SIG-M5 treated with dmso at 0.1 percent for 504 hours (cell line): ENCODE measurements around the gene UNC93A.
A peak's percentile ranks its signal among the peaks of the same experiment; 100 is the strongest.

ENCODE experiments used
- DNase-seq: peaks from one replicate; lab custom pipeline; 2025; ENCODE audit not compliant: unreplicated experiment; lab: John Stamatoyannopoulos, UW

UNC93A gene

GRCh38 chr6:167293088-167293589, 2.0 kb downstream of the UNC93A start:
- no peak for DNase-seq

- no peak for DNase-seq
Observed at GRCh38 chr6:167293590-167294091, 2.5 kb downstream of the UNC93A start.

- no peak for DNase-seq
Observed at GRCh38 chr6:167294241-167294640, 3.1 kb downstream of the UNC93A start.

GRCh38 chr6:167294651-167295494, 3.8 kb downstream of the UNC93A start:
- DNase-seq = no peak

- DNase-seq = no peak
Observed at GRCh38 chr6:167295495-167296292, 4.6 kb downstream of the UNC93A start.

GRCh38 chr6:167296293-167296690, 5.2 kb downstream of the UNC93A start:
- no peak for DNase-seq

GRCh38 chr6:167296902-167297301, 5.8 kb downstream of the UNC93A start:
- no peak for DNase-seq

GRCh38 chr6:167298127-167298526, 7.0 kb downstream of the UNC93A start:
- peak; percentile 6 for DNase-seq

- no peak for DNase-seq
Observed at GRCh38 chr6:167299641-167300308, 8.7 kb downstream of the UNC93A start.

GRCh38 chr6:167300902-167301777, 10.0 kb downstream of the UNC93A start:
- DNase-seq = no peak

GRCh38 chr6:167302074-167302473, 11.0 kb downstream of the UNC93A start:
- DNase-seq = no peak

GRCh38 chr6:167302796-167303195, 11.7 kb downstream of the UNC93A start:
- no peak for DNase-seq

- no peak for DNase-seq
Observed at GRCh38 chr6:167303675-167304625, 12.8 kb downstream of the UNC93A start.

- DNase-seq = no peak
Observed at GRCh38 chr6:167304912-167305311, 13.8 kb downstream of the UNC93A start.

- DNase-seq = no peak
Observed at GRCh38 chr6:167305796-167306195, 14.7 kb downstream of the UNC93A start.

GRCh38 chr6:167306401-167306998, 15.4 kb downstream of the UNC93A start:
- no peak for DNase-seq

GRCh38 chr6:167307342-167307955, 16.3 kb downstream of the UNC93A start:
- DNase-seq = no peak

GRCh38 chr6:167308207-167308606, 17.1 kb downstream of the UNC93A start:
- no peak for DNase-seq
